Measurements from ENCODE around the gene ADRA2B. TPM values are rescaled to one million over a fixed set of nuclear protein-coding genes. Genes with fewer than 3 reads are reported as not detected.
"Not testable (repeated sequence)": the region's sequence is repeated elsewhere in the genome, so short reads cannot be mapped to it uniquely, and the experiment has no call there.

ADRA2B gene
- total and polyA plus RNA-seq, 9 donors, result 0.48 to 1.8 (median 1.0) TPM

GRCh38 chr2:96085541-96086355, 30.6 kb downstream of the ADRA2B start:
- peak in 1 of 5 donors; percentile 7 for DNase-seq
- no peak overlapping the region for H3K27ac ChIP-seq
- no peaks in the 10 kb centered on the region for H3K36me3 ChIP-seq
- TF ChIP-seq EP300 (IDR thresholded peaks at IDR 0.05) (no peak), POLR2A (IDR thresholded peaks at IDR 0.05) (no peak), CTCF (IDR thresholded peaks at IDR 0.05) (no peak)
- no peak overlapping the region for H3K4me3 ChIP-seq
- H3K4me1 ChIP-seq (ENCODE audit: insufficient read depth), result peaks cover 3% of the 10 kb centered on the region
- no peaks in the 10 kb centered on the region for H3K27me3 ChIP-seq
- 90 to 95% (median 94%) methylated on average over 12 of the region's 12 CpGs for WGBS, 3 donors
- intact Hi-C loops (cut with DNase I), result no loop called here
- H3K9me3 ChIP-seq, result no peaks in the 10 kb centered on the region

DNA sequence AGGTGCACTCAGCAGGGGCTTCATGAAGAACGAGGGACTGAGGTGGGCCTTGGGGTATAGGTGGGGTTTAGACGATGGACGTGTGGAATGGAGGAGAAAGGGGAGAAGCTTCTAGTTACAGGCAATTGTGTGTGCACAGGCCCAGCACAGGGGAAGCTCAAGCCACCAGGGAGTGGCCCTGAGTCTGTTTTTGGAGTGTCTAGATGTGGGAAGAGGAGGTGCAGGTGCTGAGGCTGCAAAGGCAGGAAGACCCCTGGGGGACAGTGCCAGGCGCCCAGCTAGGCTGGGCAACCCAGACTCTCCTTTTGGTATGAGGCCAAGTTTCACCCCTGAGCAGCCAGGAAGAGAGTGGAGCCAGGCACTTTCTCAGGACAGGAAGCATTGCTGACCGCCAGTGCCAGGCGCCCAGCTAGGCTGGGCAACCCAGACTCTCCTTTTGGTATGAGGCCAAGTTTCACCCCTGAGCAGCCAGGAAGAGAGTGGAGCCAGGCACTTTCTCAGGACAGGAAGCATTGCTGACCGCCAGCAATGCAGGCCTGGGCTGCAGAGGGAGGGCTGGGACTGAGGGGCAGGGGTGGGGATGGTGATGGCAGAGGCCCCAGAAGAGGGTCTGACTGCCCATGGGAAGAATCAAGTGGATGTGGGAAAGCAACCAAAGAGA, 31.4 kb downstream of the ADRA2B start:
- H3K9me3 ChIP-seq; H3K4me3 ChIP-seq; H3K4me1 ChIP-seq (ENCODE audit: insufficient read depth); intact Hi-C loops (cut with DNase I); H3K36me3 ChIP-seq; H3K27me3 ChIP-seq; H3K27ac ChIP-seq: not testable (repeated sequence)
- DNase-seq, result peak in 1 of 5 donors; percentile 6
- 83 to 87% (median 86%) methylated on average over 5 to 7 of the region's 7 CpGs for WGBS, 3 donors

GRCh38 chr2:96083989-96084857, 32.1 kb downstream of the ADRA2B start:
- Histone ChIP-seq H3K9me3 (no peaks in the 10 kb centered on the region), H3K27me3 (no peaks in the 10 kb centered on the region), H3K27ac (no peak overlapping the region), H3K4me3 (no peak overlapping the region), H3K4me1 (ENCODE audit: insufficient read depth) (peaks cover 1% of the 10 kb centered on the region), H3K36me3 (no peaks in the 10 kb centered on the region)
- DNase-seq, result peak in 1 of 5 donors; percentile 21
- 83 to 86% (median 86%) methylated on average over 22 of the region's 22 CpGs for WGBS, 3 donors
- intact Hi-C loops (cut with DNase I), result no loop called here
- TF ChIP-seq EP300 (IDR thresholded peaks at IDR 0.05) (no peak), CTCF (IDR thresholded peaks at IDR 0.05) (no peak), POLR2A (IDR thresholded peaks at IDR 0.05) (no peak)

DNA sequence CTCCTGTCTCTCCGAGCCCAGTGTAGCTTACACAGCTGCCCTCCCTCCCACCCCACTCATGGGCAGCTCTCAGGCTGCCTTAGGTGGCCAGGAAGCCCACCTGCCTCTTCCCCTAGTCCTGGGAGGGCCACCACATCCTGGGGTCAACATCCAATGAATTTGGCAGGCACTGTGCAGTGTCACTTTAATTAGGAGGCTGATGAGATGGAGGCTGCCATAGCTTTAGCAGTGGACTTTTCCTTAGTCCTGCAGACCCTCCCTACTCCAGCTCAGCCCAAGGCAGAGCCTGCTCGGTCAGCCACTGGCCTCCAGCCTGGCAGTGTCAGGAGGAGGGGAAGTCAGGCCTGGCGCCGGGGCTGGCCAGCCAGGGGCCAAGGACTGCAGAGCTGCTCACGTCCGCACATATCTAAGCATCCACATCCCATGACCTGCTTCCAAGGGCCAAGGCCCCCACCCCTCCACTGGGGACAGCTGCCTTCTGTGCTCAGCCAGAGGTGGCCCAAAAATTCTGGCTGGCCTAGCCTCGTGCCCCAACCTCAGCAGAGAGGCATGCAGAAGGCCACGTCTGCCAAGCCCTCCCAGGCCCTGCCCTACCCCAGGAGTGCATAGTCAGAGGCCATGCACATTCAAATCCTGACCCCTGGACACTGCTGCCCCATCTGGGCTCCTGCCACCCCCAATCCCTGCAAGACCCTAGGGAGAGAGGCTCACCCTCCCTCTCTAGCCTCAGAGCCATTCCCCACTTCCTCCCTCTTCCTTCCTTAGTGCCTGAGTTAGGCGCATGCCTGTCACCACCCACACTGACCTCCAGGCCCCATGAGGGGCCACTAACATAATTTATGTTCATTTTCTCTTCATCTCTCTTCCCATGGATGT, 33.1 kb downstream of the ADRA2B start:
- Histone ChIP-seq H3K36me3 (no peaks in the 10 kb centered on the region), H3K27me3 (no peaks in the 10 kb centered on the region), H3K4me1 (ENCODE audit: insufficient read depth) (peaks cover 1% of the 10 kb centered on the region), H3K9me3 (no peaks in the 10 kb centered on the region), H3K27ac (no peak overlapping the region), H3K4me3 (no peak overlapping the region)
- DNase-seq, result peak in 1 of 5 donors; percentile 27
- TF ChIP-seq CTCF (IDR thresholded peaks at IDR 0.05) (no peak), EP300 (IDR thresholded peaks at IDR 0.05) (no peak), POLR2A (IDR thresholded peaks at IDR 0.05) (no peak)
- WGBS, 3 donors, result 57 to 70% (median 68%) methylated on average over 9 of the region's 9 CpGs
- intact Hi-C loops (cut with DNase I), result no loop called here
